ENCODE data around the gene NLGN4X.

- no peak for TF ChIP-seq CTCF (IDR thresholded peaks at IDR 0.05; ENCODE audit: insufficient read depth, low read length, poor library complexity, severe bottlenecking)
- TF ChIP-seq EZH2phosphoT487 (conservative IDR thresholded peaks at IDR 0.05; ENCODE audit: low read length) = no peak
Measured at GRCh38 chrX:6175914-6176313, 52.8 kb downstream of the NLGN4X start.

Measured in SU-DHL-6 (cell line).